Type B pancreatic cell (in vitro differentiated cells): ENCODE results near the gene PRKAA1. TPM values are rescaled to one million over a fixed set of nuclear protein-coding genes. Genes with fewer than 3 reads are reported as not detected.
"Not testable (repeated sequence)": the region's sequence is repeated elsewhere in the genome, so short reads cannot be mapped to it uniquely, and the experiment has no call there.

Experiments
- DNase-seq: peaks from one replicate; pipeline ENCODE4 v3.0.0; 2021; ENCODE audit warnings: mixed read lengths; ENCODE audit not compliant: unreplicated experiment; ENCODE audit errors: extremely low spot score
- H3K27ac Mint-ChIP-seq: 2 replicates; pipeline ENCODE4 v1.8.0; 2021; ENCODE audit warnings: mild to moderate bottlenecking, mixed read lengths
- H3K27me3 Mint-ChIP-seq: 2 replicates; pipeline ENCODE4 v1.8.0; 2021; ENCODE audit warnings: mixed read lengths
- H3K36me3 Mint-ChIP-seq: 2 replicates; pipeline ENCODE4 v1.8.0; 2021; ENCODE audit warnings: mixed read lengths
- H3K4me1 Mint-ChIP-seq: one replicate; pipeline ENCODE4 v1.8.0; 2021; ENCODE audit warnings: mixed read lengths; ENCODE audit not compliant: unreplicated experiment
- H3K4me3 Mint-ChIP-seq: 2 replicates; pipeline ENCODE4 v1.8.0; 2021; ENCODE audit warnings: mild to moderate bottlenecking, mixed read lengths
- H3K9me3 Mint-ChIP-seq: 2 replicates; pipeline ENCODE4 v1.8.0; 2021; ENCODE audit warnings: mixed read lengths
- CTCF ChIP-seq: fragments of 200-600 bp; sonication (generic); conservative IDR thresholded peaks from 2 replicates; pipeline ENCODE4 v1.5.0; 2021; ENCODE audit warnings: antibody characterized with exemption, mild to moderate bottlenecking
- total RNA-seq: library from RNA; stranded (reverse); gene quantifications from 2 replicates; pipeline ENCODE4 v1.2.1, GENCODE V29; 2021; ENCODE audit warnings: low replicate concordance

The PRKAA1 gene
- total RNA-seq, 1 donor from 2014 or later, result 58.6 TPM

GRCh38 chr5:40796487-40796889 lies 1.7 kb downstream of the PRKAA1 start:
- H3K4me1 Mint-ChIP-seq, result peaks cover 24% of the 10 kb centered on the region
- peaks cover 3% of the 10 kb centered on the region for H3K27me3 Mint-ChIP-seq
- H3K9me3 Mint-ChIP-seq, result no peaks in the 10 kb centered on the region
- peak overlapping the region; percentile 92 for H3K4me3 Mint-ChIP-seq
- no peak for DNase-seq
- peak overlapping the region; percentile 17 for H3K27ac Mint-ChIP-seq
- H3K36me3 Mint-ChIP-seq, result peaks cover 10% of the 10 kb centered on the region
- TF ChIP-seq CTCF, result no peak

DNA sequence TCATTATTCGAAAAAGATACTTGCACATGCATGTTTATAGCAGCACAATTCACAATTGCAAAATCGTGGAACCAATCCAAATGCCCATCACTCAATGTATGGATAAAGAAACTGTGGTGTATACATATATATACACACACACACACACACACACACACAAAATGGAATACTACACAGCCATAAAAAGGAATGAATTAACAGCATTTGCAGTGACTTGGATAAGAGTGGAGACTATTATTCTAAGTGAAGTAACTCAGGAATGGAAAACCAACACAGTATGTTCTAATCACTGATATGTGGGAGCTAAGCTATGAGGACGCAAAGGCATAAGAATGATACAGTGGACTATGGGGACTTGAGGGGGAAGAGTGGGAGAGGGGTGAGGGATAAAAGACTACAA lies 3.3 kb downstream of the PRKAA1 start:
- not testable (repeated sequence) for H3K27ac Mint-ChIP-seq, H3K9me3 Mint-ChIP-seq, DNase-seq, H3K4me3 Mint-ChIP-seq, H3K27me3 Mint-ChIP-seq
- H3K4me1 Mint-ChIP-seq, result peaks cover 31% of the 10 kb centered on the region
- H3K36me3 Mint-ChIP-seq, result peaks cover 10% of the 10 kb centered on the region

GRCh38 chr5:40794340-40794739 lies 3.8 kb downstream of the PRKAA1 start:
- DNase-seq, H3K4me3 Mint-ChIP-seq, H3K9me3 Mint-ChIP-seq, H3K27me3 Mint-ChIP-seq, H3K27ac Mint-ChIP-seq: not testable (repeated sequence)
- Mint-ChIP-seq H3K36me3 (peaks cover 10% of the 10 kb centered on the region), H3K4me1 (peaks cover 28% of the 10 kb centered on the region)

DNA sequence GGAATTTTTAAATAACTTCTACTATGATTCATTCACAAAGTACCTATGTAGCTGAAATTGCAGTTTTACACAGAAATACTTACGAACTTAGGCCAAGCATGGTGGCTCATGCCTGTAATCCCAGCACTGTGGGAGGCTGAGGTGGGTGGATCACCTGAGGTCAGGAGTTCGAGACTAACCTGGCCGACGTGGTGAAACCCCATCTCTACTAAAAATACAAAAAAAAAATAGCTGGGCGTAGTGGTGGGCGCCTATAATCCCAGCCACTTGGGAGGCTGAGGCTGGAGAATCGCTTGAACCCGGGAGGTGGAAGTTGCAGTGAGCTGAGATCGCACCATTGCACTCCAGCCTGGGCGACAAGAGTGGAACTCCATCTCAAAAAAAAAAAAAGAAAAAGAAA lies 5.5 kb downstream of the PRKAA1 start:
- not testable (repeated sequence) for H3K27ac Mint-ChIP-seq, H3K4me3 Mint-ChIP-seq, H3K27me3 Mint-ChIP-seq, H3K9me3 Mint-ChIP-seq, DNase-seq
- H3K36me3 Mint-ChIP-seq, result peaks cover 20% of the 10 kb centered on the region
- peaks cover 20% of the 10 kb centered on the region for H3K4me1 Mint-ChIP-seq

DNA sequence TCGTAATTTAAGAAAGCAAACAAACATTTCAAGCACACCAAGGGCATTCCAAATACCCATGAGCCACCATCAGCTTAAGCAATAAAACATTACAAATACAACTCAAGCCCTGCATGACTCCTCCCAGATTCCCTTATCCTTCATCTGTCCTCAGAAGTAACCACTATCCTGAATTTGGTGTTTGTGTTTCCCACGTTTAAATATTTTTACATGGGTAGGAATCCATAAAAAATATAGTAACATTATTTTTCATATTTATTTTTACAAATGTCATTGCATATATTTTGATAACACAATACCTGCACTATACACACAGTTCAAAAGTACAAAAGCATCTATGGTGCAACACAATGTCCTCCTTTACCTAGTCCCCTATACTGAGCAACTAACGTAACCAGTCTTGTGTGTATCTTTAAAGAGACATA lies 6.4 kb downstream of the PRKAA1 start:
- H3K4me3 Mint-ChIP-seq, result no peak overlapping the region
- H3K9me3 Mint-ChIP-seq, result no peaks in the 10 kb centered on the region
- peaks cover 17% of the 10 kb centered on the region for H3K4me1 Mint-ChIP-seq
- no peak for TF ChIP-seq CTCF
- peaks cover 23% of the 10 kb centered on the region for H3K36me3 Mint-ChIP-seq
- no peaks in the 10 kb centered on the region for H3K27me3 Mint-ChIP-seq
- H3K27ac Mint-ChIP-seq, result no peak overlapping the region
- no peak for DNase-seq

DNA sequence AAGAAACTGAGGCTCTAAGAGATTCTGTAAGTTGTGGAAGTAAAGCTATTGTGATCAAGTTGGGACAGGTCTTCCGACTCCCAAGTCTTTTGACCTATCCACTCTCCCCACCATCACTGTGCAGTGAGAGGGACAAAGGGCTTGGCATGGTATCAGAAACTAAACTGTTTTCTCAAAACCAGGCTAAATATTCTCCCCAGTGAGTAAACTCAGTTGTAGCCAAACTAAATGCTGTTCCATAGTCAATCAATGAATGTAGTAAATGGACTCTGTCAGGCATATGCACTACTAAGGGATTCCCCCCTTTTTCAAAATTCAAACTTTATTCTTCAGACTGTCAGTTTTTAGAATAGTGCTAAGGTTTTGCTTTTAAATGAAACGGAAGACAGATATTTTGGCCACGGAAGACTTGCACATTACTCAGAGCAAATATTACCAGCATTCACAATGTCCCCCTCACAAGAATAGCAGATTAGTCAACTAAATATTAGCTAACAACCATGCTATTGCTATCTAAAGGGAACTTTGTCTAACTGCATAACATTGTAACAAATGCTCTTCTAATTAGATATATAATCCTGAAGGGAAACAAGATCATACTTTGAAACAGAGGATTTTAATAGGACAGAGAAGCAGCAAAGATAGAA lies 7.1 kb downstream of the PRKAA1 start:
- Mint-ChIP-seq H3K4me3 (no peak overlapping the region), H3K36me3 (peaks cover 29% of the 10 kb centered on the region), H3K27ac (no peak overlapping the region), H3K9me3 (no peaks in the 10 kb centered on the region), H3K4me1 (peaks cover 12% of the 10 kb centered on the region), H3K27me3 (no peaks in the 10 kb centered on the region)
- DNase-seq, result no peak
- no peak for TF ChIP-seq CTCF

- not testable (repeated sequence) for H3K4me3 Mint-ChIP-seq, DNase-seq, H3K27me3 Mint-ChIP-seq, H3K27ac Mint-ChIP-seq, H3K9me3 Mint-ChIP-seq
- H3K4me1 Mint-ChIP-seq, result peaks cover 13% of the 10 kb centered on the region
- H3K36me3 Mint-ChIP-seq, result peaks cover 19% of the 10 kb centered on the region
Observed at GRCh38 chr5:40788941-40789340, 9.2 kb downstream of the PRKAA1 start.

GRCh38 chr5:40787986-40788385 lies 10.2 kb downstream of the PRKAA1 start:
- no peaks in the 10 kb centered on the region for H3K9me3 Mint-ChIP-seq
- peaks cover 19% of the 10 kb centered on the region for H3K36me3 Mint-ChIP-seq
- H3K4me1 Mint-ChIP-seq, result peaks cover 13% of the 10 kb centered on the region
- TF ChIP-seq CTCF, result no peak
- no peaks in the 10 kb centered on the region for H3K27me3 Mint-ChIP-seq
- no peak overlapping the region for H3K27ac Mint-ChIP-seq
- no peak overlapping the region for H3K4me3 Mint-ChIP-seq
- DNase-seq, result no peak

- Mint-ChIP-seq H3K36me3 (peaks cover 19% of the 10 kb centered on the region), H3K4me1 (peaks cover 16% of the 10 kb centered on the region)
- not testable (repeated sequence) for H3K27ac Mint-ChIP-seq, H3K27me3 Mint-ChIP-seq, H3K4me3 Mint-ChIP-seq, DNase-seq, H3K9me3 Mint-ChIP-seq
Observed at GRCh38 chr5:40786664-40787063, 11.5 kb downstream of the PRKAA1 start.
